SK-N-MC (cell line): ENCODE data around the gene GABARAP.

Experiments
- DNase-seq: peaks from one replicate; pipeline ENCODE4 v3.0.0-alpha.2; 2011; ENCODE audit warnings: low read depth, low spot score
- H3K27ac ChIP-seq: fragments of 200-600 bp; sonication (generic); 2 replicates; pipeline ENCODE4 v1.5.1; 2016; ENCODE audit warnings: mixed run types
- H3K36me3 ChIP-seq: fragments of 200-600 bp; sonication (generic); 2 replicates; pipeline ENCODE4 v1.6.1; 2017; ENCODE audit warnings: antibody characterized with exemption, low read length, mixed read lengths; ENCODE audit not compliant: insufficient read depth
- H3K4me3 ChIP-seq: fragments of 200-600 bp; sonication (generic); 2 replicates; pipeline ENCODE4 v1.5.1; 2016
- H3K9ac ChIP-seq: fragments of 200-600 bp; sonication (generic); 2 replicates; pipeline ENCODE4 v1.8.0; 2017; ENCODE audit warnings: mixed run types, mixed read lengths; ENCODE audit not compliant: insufficient read length
- H3K9me3 ChIP-seq: fragments of 200-600 bp; sonication (generic); 2 replicates; pipeline ENCODE4 v1.6.1; 2017; ENCODE audit warnings: low read depth, mild to moderate bottlenecking, antibody characterized with exemption, low read length, moderate library complexity, mixed read lengths
- EZH2 ChIP-seq: fragments of 200-600 bp; sonication (generic); IDR thresholded peaks from one replicate; pipeline ENCODE4 v1.6.1; 2017; ENCODE audit warnings: antibody characterized with exemption
- FOXP2 ChIP-seq: optimal IDR thresholded peaks from 2 replicates; pipeline ENCODE3; 2011; ENCODE audit warnings: mild to moderate bottlenecking, moderate library complexity; ENCODE audit not compliant: insufficient read depth; ENCODE audit errors: extremely low read length, control extremely low read depth
- POLR2AphosphoS5 ChIP-seq: IDR thresholded peaks from 2 replicates; pipeline ENCODE4 v1.6.1; 2012; ENCODE audit warnings: mild to moderate bottlenecking, low read depth, low read length, borderline replicate concordance

GABARAP gene

DNA sequence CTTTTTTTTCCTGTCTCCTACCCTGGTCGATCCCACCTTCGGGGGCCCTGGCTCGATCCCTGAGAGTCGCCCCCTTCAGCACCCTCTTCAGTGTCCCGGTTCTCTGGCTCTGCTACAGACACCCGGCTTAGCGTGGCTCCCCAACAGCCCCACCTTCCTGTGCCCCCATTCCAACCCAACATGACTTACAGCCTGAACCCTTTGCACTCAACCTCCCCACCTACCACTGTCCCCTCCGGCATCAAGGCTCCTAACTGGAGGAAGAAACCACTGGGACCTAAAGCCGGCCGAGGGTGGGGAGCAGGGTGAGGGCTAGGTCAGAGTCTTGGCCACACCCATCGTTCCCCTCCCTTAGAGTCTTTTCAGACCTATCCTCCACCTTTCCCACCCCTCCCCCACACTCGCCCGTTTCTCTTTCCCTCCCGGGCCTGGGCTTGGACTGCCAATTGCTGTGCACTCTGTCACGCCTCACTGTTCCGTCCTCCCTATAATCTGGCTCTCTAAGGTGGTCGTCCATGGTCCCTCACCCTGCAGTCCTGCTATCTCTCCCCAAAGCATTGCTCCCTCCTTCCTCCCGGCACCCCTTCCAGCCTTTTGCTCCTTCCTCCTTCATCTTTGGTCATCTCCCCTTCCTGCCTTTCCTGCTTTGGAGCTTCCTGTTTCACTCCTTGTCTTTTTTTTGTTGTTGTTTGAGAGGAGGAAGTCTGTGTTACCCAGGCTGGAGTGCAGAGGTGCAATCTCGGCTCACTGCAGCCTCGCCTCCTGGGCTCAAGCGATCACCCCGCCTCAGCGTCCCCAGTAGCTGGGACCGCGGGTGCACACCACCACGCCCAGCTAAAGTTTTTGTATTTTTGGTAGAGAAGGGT lies 20.9 kb upstream of the GABARAP start:
- TF ChIP-seq POLR2AphosphoS5: no peak
- no peak for TF ChIP-seq EZH2
- TF ChIP-seq FOXP2: no peak
- no peak for DNase-seq
- H3K36me3 ChIP-seq: peaks cover 17% of the 10 kb centered on the region
- no peak overlapping the region for H3K4me3 ChIP-seq
- no peaks in the 10 kb centered on the region for H3K9me3 ChIP-seq
- no peak overlapping the region for H3K27ac ChIP-seq
- H3K9ac ChIP-seq: no peak overlapping the region

GRCh38 chr17:7262192-7262934 lies 20.1 kb upstream of the GABARAP start, which contains the start of gene CLDN7:
Gene CLDN7, minus strand, starts transcription at chr17:7262478. Its CDS starts 435 bp downstream, at chr17:7262043.
- Histone ChIP-seq H3K9ac (no peak within 1 kb of the TSS), H3K36me3 (peaks cover 17% of the 10 kb centered on the region), H3K9me3 (no peaks in the 10 kb centered on the region), H3K27ac (no peak within 1 kb of the TSS), H3K4me3 (no peak within 1 kb of the TSS)
- DNase-seq: no peak
- no peak for TF ChIP-seq FOXP2
- TF ChIP-seq POLR2AphosphoS5: no peak
- TF ChIP-seq EZH2: no peak

DNA sequence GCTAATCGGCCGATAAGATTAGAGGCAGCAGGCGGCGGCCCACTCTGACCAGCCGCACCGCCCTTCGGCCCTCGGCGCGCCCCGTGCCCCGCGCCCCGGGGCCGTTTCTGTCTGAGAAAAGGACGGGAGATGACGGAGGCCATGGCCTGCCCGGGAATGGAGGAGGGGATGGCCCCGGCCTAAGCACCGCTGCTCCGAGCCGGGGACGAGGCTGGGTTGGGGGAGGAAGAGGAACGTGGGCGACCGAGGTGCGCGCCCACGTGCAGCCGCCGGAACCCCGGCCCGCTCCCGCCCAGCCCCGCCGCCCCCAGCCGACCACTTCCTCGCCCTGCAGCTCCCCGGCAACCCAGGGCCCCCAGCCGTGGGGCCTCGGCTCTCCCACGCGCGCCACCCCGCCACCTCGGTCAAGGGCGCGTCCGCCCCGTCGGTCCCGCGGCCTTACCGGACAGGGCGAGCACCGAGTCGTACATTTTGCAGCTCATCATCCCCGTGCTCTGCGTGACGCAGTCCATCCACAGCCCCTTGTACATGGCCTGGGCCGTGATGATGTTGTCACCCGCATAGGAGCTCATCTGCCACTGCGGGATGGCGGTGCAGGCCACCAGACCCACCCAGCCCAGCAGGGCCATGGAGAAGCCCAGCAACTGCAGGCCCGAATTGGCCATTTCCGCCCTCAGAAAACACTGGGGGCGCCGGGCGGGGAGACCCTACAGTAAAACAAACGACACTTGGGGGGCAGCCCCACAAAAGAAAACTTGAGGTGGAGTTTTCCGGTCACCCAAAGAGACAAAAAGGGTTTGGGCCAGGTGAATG lies 19.3 kb upstream of the GABARAP start:
- Histone ChIP-seq H3K4me3 (no peak overlapping the region), H3K27ac (no peak overlapping the region), H3K9ac (no peak overlapping the region), H3K9me3 (no peaks in the 10 kb centered on the region), H3K36me3 (peaks cover 17% of the 10 kb centered on the region)
- no peak for TF ChIP-seq FOXP2
- no peak for TF ChIP-seq EZH2
- TF ChIP-seq POLR2AphosphoS5: no peak
- no peak for DNase-seq

- Histone ChIP-seq H3K27ac (no peak overlapping the region), H3K4me3 (no peak overlapping the region), H3K36me3 (peaks cover 17% of the 10 kb centered on the region), H3K9ac (no peak overlapping the region), H3K9me3 (no peaks in the 10 kb centered on the region)
- DNase-seq: no peak
- no peak for TF ChIP-seq FOXP2
- TF ChIP-seq POLR2AphosphoS5: no peak
- no peak for TF ChIP-seq EZH2
These were observed 18.6 kb upstream of the GABARAP start for GRCh38 chr17:7260651-7261378.

DNA sequence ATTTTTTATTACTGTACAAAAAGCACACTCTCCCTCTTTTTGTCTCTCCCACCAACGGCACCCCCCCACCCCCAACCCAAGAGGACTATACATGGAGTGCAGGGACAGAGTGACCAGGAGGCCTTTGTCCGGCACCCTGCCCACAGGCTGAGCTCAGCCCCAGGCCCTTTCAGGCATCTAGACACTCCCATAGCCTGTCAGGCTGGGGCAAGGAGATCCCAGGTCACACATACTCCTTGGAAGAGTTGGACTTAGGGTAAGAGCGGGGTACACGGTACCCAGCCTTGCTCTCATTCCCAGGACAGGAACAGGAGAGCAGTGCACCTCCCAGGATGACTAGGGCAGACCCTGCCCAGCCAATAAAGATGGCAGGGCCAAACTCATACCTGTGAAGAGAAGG lies 17.9 kb upstream of the GABARAP start:
- H3K9ac ChIP-seq: no peak overlapping the region
- H3K36me3 ChIP-seq: peaks cover 20% of the 10 kb centered on the region
- no peak for DNase-seq
- peak overlapping the region; percentile 84; the same call in 1 of the 2 replicates for H3K27ac ChIP-seq
- no peaks in the 10 kb centered on the region for H3K9me3 ChIP-seq
- TF ChIP-seq EZH2 (no peak), POLR2AphosphoS5 (no peak), FOXP2 (no peak)
- no peak overlapping the region for H3K4me3 ChIP-seq

GRCh38 chr17:7259555-7259889 lies 17.3 kb upstream of the GABARAP start:
- H3K9me3 ChIP-seq: no peaks in the 10 kb centered on the region
- no peak for DNase-seq
- H3K4me3 ChIP-seq: no peak overlapping the region
- H3K36me3 ChIP-seq: peaks cover 25% of the 10 kb centered on the region
- H3K27ac ChIP-seq: peak overlapping the region; percentile 84
- TF ChIP-seq EZH2 (no peak), FOXP2 (no peak), POLR2AphosphoS5 (no peak)
- H3K9ac ChIP-seq: peak overlapping the region; percentile 57

DNA sequence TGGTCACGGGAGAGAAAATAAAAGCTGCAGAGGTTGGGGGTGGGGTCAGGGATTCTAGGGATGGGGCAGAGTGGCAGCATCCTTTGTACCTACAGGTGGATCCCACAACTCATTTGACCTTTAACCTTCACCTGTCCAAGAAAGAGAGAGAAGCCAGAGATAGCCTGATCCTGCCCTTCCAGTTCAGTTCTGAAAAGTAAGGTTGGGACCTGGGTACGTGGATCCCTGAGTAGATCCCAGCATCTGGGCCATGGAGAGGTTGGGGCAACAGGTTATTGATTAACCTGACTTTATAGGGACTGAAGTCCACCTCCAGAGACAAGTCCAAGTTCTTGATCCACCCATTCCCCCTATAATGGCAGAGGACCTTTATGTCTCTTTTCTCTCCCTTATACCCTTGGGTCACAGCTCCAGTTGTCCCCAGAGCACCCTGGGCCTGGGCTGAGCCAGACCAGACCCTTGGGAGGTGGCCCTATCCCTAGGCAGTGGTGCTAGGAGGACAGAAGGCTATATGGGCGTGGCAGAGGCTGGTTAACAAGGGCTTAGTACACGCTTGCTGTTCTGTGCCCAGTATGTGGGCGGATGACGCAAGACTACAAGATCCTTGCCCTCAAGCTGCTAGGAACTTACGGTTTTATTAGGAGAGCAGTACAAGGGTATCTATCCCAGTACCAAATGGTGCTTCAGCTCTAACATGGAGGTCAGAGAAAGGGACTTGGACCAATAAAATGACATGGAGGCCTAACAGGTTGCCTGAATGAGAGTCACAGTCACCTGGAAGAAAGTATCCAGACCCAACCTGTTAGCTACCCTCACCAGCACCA lies 16.7 kb upstream of the GABARAP start:
- Histone ChIP-seq H3K4me3 (no peak overlapping the region), H3K9ac (peak overlapping the region; percentile 57), H3K9me3 (no peaks in the 10 kb centered on the region), H3K27ac (peak overlapping the region; percentile 84), H3K36me3 (peaks cover 31% of the 10 kb centered on the region)
- DNase-seq: no peak
- TF ChIP-seq POLR2AphosphoS5 (no peak), EZH2 (no peak), FOXP2 (no peak)
